NB4 (cell line): ENCODE results near the gene CD2AP.

Experiments
- CTCF ChIP-seq: IDR thresholded peaks from one replicate; pipeline ENCODE4 v1.5.1; 2012; ENCODE audit warnings: low read depth, low read length
- MAX ChIP-seq: IDR thresholded peaks from 2 replicates; pipeline ENCODE4 v1.6.1; 2011; ENCODE audit warnings: low read depth, low read length
- MYC ChIP-seq: IDR thresholded peaks from 2 replicates; pipeline ENCODE4 v1.6.1; 2011; ENCODE audit warnings: low read depth, low read length
- POLR2A ChIP-seq: IDR thresholded peaks from 2 replicates; pipeline ENCODE4 v1.6.1; 2011; ENCODE audit warnings: mild to moderate bottlenecking; ENCODE audit not compliant: insufficient read length; ENCODE audit errors: extremely low read depth

- TF ChIP-seq POLR2A (no peak), MAX (no peak), CTCF (no peak), MYC (no peak)
Measured at GRCh38 chr6:47646689-47647088, 169.1 kb downstream of the CD2AP start.
